ENCODE measurements around the gene ZNF628. TPM values are rescaled to one million over a fixed set of nuclear protein-coding genes. Genes with fewer than 3 reads are reported as not detected.

Gene ZNF628
- polyA plus RNA-seq, 1 experiment: 0.12 TPM

- H3K27me3 ChIP-seq (ENCODE audit: control insufficient read depth, insufficient read depth, low read length): no peaks in the 10 kb centered on the region
- POLR2A ChIA-PET: no interaction called here
- H3K9me3 ChIP-seq (ENCODE audit: control insufficient read depth, insufficient read depth, low read length): no peaks in the 10 kb centered on the region; the same call in 1 of the 2 replicates
- no peak for DNase-seq (ENCODE audit: low read depth, low spot score)
- no peak overlapping the region for H3K27ac ChIP-seq (ENCODE audit: low read depth, low read length)
- CTCF ChIA-PET: no interaction called here
- H3K4me3 ChIP-seq (ENCODE audit: low read depth, low read length): no peak overlapping the region
- TF ChIP-seq CTCF (IDR thresholded peaks at IDR 0.05; ENCODE audit: low read depth, low read length): no peak
Observed at GRCh38 chr19:55530996-55531395, 54.6 kb downstream of the ZNF628 start.

Other genes starting within 250 kb of the ZNF628 start
- 0.87 and 1.2 TPM in 2 replicates for gene TMEM86B, start 247.9 kb upstream of the ZNF628 start, polyA plus RNA-seq (2011; rRNA removed)
- gene PPP6R1, start 217.6 kb upstream of the ZNF628 start, polyA plus RNA-seq (2011; rRNA removed): 24.5 and 30.1 TPM in 2 replicates
- 18.5 and 27.4 TPM in 2 replicates for gene HSPBP1, start 196.5 kb upstream of the ZNF628 start, polyA plus RNA-seq (2011; rRNA removed)
- gene BRSK1, start 192.6 kb upstream of the ZNF628 start, polyA plus RNA-seq (2011; rRNA removed): 9.5 and 11.2 TPM in 2 replicates
- gene TMEM150B, start 151.3 kb upstream of the ZNF628 start, polyA plus RNA-seq (2011; rRNA removed): not detected in 2 replicates
- 2.6 and 3.7 TPM in 2 replicates for gene KMT5C, start 136.7 kb upstream of the ZNF628 start, polyA plus RNA-seq (2011; rRNA removed)
- gene COX6B2, start 121.9 kb upstream of the ZNF628 start, polyA plus RNA-seq (2011; rRNA removed): 0.16 and 0.19 TPM in 2 replicates
- not detected in 2 replicates for gene GARIN5B, start 113.4 kb upstream of the ZNF628 start, polyA plus RNA-seq (2011; rRNA removed)
- gene IL11, start 106.2 kb upstream of the ZNF628 start, polyA plus RNA-seq (2011; rRNA removed): 14.8 and 19.9 TPM in 2 replicates
- 0.32 and 0.50 TPM in 2 replicates for gene TMEM190, start 99.8 kb upstream of the ZNF628 start, polyA plus RNA-seq (2011; rRNA removed)
- gene TMEM238, start 92.3 kb upstream of the ZNF628 start, polyA plus RNA-seq (2011; rRNA removed): not detected in 2 replicates
- 325 and 535 TPM in 2 replicates for gene RPL28, start 90.7 kb upstream of the ZNF628 start, polyA plus RNA-seq (2011; rRNA removed)
- gene UBE2S, start 68.8 kb upstream of the ZNF628 start, polyA plus RNA-seq (2011; rRNA removed): 28.9 and 39.0 TPM in 2 replicates
- gene SHISA7, start 33.3 kb upstream of the ZNF628 start, polyA plus RNA-seq (2011; rRNA removed): 0.01 TPM in 1 of 2 replicates, not detected in the other
- gene ISOC2, start 15.0 kb upstream of the ZNF628 start, polyA plus RNA-seq (2011; rRNA removed): 45.1 and 72.2 TPM in 2 replicates
- not detected in 2 replicates for gene C19orf85, start 11.9 kb upstream of the ZNF628 start, polyA plus RNA-seq (2011; rRNA removed)
- gene NAT14, start 8.6 kb downstream of the ZNF628 start, polyA plus RNA-seq (2011; rRNA removed): 19.4 and 30.6 TPM in 2 replicates
- 2.1 and 3.1 TPM in 2 replicates for gene SSC5D, start 11.8 kb downstream of the ZNF628 start, polyA plus RNA-seq (2011; rRNA removed)
- 0.10 and 0.15 TPM in 2 replicates for gene SBK2, start 60.5 kb downstream of the ZNF628 start, polyA plus RNA-seq (2011; rRNA removed)
- not detected in 2 replicates for gene SBK3, start 68.9 kb downstream of the ZNF628 start, polyA plus RNA-seq (2011; rRNA removed)
- gene ZNF579, start 104.2 kb downstream of the ZNF628 start, polyA plus RNA-seq (2011; rRNA removed): 4.2 and 5.1 TPM in 2 replicates
- 3.7 and 4.5 TPM in 2 replicates for gene FIZ1, start 122.9 kb downstream of the ZNF628 start, polyA plus RNA-seq (2011; rRNA removed)
- gene ZNF524, start 123.7 kb downstream of the ZNF628 start, polyA plus RNA-seq (2011; rRNA removed): 2.6 and 3.5 TPM in 2 replicates
- 0.88 and 1.4 TPM in 2 replicates for gene ZNF865, start 129.0 kb downstream of the ZNF628 start, polyA plus RNA-seq (2011; rRNA removed)
- gene ZNF784, start 147.9 kb downstream of the ZNF628 start, polyA plus RNA-seq (2011; rRNA removed): 1.9 and 2.8 TPM in 2 replicates
- gene ZNF580, start 164.4 kb downstream of the ZNF628 start, polyA plus RNA-seq (2011; rRNA removed): 7.3 and 14.0 TPM in 2 replicates
- gene ZNF581, start 167.0 kb downstream of the ZNF628 start, polyA plus RNA-seq (2011; rRNA removed): 19.1 and 22.9 TPM in 2 replicates
- gene CCDC106, start 171.6 kb downstream of the ZNF628 start, polyA plus RNA-seq (2011; rRNA removed): 6.2 and 8.7 TPM in 2 replicates
- gene U2AF2, start 178.4 kb downstream of the ZNF628 start, polyA plus RNA-seq (2011; rRNA removed): 90.7 and 130 TPM in 2 replicates
- 32.1 and 44.1 TPM in 2 replicates for gene EPN1, start 198.6 kb downstream of the ZNF628 start, polyA plus RNA-seq (2011; rRNA removed)

Measured in AG04450 (cell line).